HG03280 (cell line): ENCODE measurements around the gene LEP.
"Not testable (repeated sequence)": the region's sequence is repeated elsewhere in the genome, so short reads cannot be mapped to it uniquely, and the experiment has no call there.

Source experiments
- ATAC-seq: cut with Tn5 transposase; IDR thresholded peaks from one replicate; pipeline ENCODE4 v1.9.1; 2021; ENCODE audit warnings: mild to moderate bottlenecking, moderate library complexity; ENCODE audit not compliant: unreplicated experiment

LEP gene

DNA sequence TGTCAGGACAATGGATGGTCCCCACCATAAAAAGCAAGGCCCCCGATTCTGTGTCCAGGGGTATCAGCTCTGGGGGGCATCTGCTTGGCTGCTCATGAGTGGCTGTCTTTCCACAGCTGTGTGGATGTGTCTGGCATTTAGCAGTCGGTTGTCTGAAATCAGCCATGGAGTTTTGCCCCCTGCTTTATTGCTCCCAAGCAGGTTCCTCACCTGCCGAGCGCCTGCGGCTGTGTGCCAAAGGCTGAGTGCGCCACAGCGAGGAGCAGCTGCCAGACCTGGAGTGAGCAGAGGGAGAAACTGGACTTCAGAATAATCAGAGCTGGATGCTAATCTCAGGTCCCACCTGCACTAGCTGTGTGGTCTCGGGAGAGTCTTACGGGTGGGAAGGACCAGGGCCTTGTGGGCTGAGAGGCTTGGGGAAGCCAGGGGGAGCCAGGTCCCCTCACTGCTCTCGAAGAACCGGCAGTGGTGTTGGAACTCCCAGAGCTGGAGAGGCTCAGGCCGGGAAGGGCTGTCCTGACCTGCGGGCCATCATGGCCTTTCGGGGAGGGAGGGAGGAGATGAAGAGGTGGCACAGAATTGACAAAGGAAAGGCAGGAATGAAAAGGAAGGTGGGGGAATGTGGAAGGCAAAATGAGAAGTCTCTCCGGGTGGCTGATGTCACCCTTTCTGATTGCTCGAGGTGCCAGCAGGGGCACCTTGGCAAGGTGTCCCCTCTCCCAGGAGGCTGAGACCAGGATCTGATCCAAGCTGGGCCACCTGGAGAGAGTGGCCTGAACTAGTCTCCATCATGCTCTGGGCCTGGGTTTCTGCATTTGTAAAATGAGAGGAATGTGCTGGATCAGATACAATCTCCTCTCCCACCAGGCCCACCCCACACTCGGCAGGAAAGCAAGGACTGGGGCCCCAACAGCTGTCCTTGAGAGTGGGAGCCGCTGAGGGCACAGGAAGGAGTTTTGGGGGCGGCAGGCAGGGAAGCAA, 30.2 kb upstream of the LEP start:
- ATAC-seq: no peak

DNA sequence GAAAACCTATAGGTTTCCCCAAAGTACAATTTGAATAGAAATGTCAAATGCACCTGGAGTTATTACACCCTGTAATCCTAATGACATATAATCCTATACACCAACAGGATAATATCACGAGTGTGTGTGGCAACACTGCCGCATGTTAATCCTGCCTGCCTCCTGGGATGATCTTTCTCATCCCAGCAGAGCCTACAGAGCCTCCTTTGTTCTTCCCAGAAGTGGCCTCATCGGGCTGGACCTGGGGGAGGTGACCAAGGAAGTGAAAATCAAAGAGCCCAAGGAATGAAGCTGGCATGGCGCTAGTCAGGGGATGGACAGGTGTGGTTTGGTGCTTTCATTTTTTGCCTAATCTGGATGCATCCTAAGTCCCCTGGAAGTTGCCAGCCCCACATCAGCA, 29.5 kb upstream of the LEP start:
- ATAC-seq: no peak

DNA sequence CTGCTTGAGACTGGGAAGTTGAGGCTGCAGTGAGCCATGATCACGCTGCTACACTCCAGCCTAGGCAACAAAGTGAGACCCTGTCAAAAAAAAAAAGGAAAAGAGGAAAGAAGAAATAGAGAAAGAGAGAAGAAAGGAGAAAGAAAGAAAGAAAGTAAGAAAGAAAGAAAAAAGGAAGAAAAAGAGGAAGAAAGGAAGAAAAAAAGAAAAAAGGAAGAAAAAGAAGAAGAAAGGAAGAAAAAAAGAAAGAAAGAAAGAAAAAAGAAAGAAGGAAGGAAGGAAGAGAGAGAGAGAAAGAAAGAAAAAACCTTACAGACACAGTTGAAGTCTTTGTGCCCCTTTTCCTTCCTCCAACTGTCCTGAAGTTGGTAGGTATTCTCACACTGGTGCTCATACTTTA, 26.6 kb upstream of the LEP start:
- no peak for ATAC-seq

DNA sequence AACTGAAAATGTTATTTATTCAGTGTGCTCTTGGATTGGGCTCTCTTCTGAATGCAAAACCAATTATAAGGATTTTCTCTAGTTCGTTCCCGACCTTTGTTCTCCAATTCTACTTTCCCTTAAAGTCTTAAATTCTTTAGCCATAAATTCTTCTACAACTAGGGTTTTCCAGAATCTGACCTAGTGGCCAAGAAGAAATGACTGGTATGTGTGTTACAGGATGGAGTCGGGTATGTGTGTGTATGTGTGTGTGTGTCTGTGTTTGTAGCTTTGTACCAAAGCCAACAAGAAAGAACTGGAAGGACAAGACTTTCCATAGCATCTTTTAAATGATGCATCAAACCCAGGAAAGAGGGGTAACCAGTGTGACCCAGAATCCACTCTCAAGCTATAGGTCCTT, 25.8 kb upstream of the LEP start:
- ATAC-seq: no peak

DNA sequence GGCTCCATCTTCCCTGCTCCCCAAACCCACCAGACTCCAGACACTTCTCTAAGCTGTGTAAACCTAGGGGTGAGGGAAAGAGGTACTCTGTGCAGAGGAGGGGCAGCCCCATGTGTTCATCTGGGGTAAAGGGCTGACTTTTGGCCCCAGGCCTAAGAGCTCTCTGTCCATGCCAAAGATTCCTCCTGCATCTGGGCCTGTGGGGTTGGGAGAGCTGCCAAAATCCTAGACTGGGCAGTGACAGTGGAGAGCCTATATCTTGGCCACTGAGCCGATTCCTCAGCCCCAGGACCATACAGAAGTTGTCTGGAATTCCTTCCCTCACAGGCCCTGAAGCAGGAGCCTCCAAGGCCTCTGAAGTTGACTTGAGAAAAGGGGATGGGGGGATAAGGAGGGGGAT, 25.3 kb upstream of the LEP start:
- ATAC-seq: no peak

DNA sequence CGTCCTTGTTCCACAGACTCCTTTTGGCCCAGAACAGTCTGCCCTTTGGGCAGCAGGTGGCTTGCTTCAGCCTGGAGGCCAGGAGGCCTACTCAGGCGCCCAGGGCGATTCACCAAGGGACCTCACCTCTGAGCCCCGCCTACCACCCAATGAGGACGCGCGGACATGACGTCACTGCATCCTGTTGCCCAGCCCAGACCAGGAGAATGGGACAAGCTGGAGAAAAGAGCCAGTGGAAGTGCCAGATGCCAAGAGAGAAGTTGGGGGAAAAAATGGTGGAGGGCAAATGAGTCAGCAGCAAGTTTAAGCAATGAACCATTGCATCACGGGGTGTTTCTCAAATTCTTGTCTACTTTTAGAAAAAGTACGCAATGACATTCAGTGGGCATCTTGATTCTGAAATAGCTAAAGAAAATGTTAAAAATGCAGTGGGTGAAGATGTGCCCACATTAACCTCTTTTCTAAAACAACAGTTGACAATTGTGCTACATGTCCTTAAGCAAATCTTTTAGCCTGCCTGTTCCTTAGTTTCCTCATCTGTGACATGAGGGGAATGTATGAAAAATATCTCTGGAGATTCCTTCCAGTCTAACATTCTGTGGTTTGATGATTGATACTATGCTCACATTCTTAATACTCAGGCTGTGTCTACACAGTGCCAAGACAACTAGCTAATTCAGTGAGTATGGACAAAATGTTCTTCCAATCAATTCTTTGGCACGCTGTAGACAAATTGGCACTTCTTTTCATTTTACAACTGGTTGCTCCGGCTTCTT, 23.9 kb upstream of the LEP start:
- ATAC-seq: no peak

DNA sequence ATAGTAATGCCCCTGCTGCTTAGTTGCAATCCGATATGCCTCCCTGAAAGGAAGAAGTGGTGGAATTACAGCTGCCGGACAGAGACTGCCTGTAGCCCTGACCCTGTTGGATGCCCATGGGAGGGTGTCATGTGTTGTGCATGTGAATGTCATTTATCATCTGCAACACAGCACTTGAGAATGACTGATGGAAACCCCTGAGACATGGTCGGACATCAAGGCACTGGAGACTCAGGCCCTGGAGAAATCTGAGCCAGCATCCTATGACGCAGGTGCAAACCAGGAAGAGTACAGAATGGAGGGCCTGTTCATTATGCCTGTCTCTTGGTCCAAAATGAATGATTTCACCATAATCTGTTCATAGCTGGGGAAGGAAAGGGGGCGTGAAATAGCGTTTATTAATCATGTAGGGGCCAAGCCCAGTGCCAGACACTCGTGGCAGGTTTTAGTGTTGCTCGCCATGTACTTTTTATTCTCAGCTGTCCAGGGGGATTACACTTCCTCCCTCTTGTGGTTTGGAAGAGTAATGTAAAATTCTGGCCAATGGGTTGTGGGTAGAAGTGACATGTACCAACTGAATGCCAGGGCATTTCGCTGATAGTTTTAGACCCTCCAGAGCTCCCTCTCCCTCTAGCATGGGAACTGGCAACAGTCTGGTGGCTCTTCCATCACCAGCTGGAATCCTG, 23.0 kb upstream of the LEP start:
- ATAC-seq: no peak

DNA sequence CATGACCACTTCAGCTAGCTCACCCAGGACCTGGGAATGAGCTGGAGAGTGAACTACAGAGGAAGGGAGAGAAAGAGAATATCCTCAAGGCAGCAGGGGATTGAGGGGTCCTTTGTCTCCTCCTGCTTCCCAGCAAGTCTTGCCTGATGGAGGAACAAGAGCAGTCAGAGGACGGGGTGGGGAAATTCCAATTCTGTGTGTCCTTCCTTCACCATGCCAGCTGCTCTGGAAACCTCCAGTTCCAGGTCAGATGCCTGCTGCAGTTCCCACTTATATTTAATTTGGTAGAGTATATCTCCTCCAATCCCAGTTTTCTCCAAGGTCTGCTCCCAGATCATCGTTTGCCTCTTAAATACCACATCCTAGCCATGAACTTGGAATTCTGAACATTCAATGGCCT, 21.4 kb upstream of the LEP start:
- no peak for ATAC-seq

DNA sequence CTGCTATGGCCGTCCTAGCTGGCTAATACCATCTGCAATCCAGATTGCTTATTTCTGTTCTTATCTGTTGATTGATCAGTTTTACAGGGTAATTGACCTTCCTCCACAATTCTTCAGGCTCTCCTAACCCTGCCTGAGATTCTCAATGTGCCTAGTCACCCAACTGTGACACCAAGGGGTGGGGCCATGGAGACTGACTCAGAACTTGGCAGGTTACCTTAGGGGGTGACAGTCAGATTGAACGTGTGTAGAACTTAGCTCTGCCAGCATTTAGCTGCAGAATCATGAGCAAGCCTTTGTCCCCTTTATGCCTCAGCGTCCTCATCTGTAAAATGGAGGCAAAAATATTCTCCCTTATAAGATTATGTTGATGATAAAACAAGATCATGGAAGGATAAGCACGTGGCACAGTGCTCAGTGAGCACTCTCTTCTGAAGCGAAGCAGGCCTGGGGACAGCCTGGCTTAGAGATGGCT, 19.1 kb upstream of the LEP start:
- no peak for ATAC-seq

DNA sequence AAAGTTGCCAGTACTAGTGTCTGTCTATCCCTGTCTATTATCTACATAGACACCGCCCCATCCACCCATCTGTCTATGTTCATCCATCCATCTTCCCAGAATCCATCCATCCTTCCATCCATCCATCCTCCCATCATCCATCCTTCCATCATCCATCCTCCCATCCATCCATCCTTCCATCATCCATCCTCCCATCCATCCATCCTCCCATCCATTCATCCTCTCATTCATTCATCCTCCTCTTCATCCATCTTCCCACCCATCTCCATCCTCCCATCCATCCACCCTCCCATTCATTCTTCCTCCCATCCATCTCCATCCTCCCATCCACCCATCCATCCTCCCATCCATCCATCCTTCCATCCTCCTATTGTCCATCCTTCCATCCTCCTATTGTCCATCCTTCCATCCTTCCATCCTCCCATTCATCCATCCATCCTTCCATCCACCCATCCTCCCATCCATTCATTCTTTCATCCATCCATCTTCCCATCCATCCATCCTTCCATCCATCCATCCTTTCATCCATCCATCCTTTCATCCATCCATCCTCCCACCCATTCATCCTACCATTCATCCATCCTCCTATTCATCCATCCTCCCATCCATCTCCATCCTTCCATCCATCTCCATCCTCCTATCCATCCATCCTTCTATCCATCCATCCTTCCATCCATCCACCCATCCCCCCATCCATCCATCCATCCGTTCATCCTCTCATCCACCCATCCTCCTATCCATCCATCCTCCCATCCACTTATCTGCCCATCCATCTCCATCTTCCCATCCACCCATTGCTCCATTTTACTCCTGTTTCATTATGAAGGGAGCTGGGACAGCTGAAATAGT, 14.7 kb upstream of the LEP start:
- ATAC-seq: no peak

DNA sequence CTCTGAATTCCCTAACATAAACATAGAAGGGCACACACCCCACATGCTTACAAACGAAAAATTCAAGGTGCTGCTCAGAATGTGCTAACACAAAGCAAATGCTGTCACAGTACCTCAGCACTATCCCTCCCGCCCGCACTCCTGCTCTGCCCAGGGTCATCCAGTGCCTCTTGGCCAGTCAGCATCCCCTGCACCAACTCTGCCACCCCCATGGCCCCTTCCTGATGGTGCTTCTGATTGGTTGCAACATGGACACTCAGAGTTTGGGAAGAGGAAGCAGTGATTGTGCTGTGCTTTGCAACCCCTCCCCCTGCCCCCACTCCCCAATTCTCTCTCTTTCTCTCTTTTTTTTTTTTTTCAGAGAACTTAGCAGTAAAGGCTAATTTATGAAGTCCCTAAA, 13.8 kb upstream of the LEP start:
- ATAC-seq: no peak

DNA sequence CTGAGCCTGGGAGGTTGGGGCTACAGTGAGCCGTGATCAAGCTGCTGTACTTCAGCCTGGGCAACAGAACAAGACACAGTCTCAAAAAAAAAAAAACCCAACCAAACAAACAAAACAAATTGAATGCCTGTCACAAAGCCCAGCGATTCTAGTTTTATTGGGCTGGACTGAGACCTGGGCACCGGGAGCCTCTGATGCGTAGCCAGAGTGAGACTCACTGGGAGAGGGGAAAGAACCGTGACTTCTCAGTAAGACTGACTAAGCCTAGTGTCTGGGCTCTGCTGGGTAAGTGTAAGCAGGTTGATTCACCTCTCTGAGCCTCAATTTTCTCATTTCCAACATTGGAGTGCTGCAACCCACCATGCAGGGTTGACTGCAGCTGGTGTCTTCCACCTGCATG, 10.1 kb upstream of the LEP start:
- no peak for ATAC-seq

DNA sequence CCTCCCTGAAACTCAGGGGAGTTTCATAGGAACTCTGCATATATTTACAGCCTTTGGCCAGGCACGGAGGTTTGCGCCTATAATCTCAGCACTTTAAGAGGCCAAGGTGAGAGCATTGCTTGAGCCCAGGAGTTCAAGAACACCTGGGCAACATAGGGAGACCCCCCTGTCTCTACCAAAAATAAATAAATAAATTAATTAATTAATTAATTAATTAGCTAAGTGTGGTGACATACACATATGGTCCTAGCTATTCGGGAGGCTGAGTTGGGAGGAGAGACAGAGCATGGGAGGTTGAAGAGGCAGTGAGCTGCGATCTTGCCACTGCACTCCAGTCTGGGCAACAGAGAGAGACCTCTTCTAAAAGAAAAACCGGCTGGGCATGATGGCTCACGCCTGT, 9.4 kb upstream of the LEP start:
- ATAC-seq: no peak

DNA sequence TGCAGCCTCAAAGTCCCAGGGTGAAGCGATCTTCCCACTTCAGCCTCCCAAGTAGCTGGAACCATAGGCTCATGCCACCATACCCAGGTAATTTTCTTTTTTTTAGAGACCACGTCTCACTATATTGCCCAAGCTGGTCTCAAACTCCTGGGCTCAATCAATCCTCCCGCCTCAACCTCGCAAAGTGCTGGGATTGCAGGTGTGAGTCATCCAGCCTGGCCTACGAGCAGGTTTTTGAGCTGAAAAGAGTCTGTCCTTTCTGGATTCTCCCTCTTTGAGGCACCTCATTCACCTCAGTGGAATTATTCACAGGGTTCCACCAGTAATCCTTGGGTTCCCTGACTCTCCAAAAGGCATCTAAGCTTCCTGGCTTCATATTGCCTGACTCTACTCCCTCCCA, 7.6 kb upstream of the LEP start:
- ATAC-seq: no peak

DNA sequence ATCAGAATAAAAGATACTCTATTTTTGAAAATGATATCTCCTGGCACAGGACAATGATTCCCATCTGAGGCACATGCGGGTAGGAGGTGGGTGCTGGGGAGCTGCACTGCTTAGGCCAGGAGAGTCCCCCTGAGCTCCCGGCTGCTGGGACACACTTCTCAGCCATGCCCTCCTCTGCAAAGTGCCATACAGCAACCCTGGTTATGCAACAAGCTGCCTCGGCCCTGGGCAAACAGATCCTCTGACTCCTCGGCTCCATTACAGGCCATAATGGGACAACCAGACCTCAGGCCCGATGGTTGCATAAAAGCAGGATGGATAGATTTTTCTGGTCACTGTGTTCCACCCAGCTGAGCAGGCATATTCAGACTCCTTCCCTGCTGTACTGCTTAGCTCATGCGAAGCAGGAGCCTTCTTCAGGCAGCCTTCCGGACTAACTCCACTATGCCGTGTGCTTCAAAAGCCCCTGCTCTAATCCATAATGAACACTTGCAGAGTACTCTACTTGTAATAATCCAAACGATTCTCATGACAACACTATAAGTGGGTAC, 6.5 kb upstream of the LEP start:
- no peak for ATAC-seq

DNA sequence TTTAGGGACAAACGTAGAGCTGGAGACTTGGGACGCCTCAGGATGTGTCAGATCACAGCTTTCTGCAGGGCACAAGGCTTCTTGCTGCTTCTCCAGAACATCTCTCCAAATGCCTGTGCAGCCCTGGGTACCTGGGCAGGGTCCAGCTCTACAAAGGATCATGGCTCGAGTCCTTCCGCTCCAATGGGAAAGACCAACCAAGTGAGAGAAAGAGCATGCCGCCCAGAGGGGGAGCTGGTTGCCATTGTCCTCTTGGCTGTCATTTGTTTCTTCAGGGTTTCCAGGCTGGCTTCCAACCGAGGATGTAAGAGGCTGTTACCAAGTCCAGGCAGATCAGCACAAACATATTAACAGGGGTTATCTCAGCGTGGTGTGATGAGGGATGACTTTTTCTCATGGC, 5.6 kb upstream of the LEP start:
- ATAC-seq: no peak

DNA sequence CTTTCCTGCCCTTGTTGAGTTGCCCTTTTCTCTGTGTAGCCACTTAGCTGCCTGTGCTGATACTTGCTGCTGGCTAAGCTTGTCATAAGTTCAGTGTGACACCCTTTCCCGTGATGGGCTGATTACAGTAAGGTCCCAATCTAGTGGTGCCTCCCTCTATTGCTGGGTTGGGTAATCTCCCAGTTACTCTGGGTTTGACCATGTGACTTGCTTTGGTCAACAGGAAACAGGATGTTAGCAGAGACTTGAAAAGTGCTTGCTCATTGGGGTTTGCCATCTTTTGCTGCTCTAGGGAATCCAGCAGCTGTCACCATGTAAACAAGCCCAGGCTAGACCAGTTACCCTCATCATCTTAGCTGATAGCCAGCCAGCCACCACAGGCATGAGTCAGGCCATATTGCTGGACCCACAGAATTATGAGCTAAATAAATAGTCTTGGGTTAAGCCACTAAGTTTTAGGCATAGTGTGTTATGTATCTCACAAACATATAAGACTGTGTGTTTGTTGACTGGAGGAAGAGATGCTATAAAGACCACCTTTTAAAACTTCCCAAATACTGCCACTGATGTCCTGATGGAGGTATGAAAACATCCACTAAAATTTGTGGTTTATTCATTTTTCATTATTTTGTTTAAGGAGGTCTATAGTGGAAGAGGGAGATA, 4.0 kb upstream of the LEP start:
- no peak for ATAC-seq

DNA sequence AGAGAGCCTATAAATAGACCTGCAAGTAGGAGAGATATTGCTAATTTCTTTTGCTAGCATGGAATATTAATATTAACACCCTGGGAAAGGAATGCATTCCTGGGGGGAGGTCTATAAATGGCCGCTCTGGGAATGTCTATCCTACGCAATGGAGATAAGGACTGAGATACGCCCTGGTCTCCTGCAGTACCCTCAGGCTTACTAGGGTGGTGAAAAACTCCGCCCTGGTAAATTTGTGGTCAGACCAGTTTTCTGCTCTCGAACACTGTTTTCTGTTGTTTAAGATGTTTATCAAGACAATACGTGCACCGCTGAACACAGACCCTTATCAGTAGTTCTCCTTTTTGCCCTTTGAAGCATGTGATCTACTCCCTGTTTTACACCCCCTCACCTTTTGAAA, 1.9 kb upstream of the LEP start:
- not testable (repeated sequence) for ATAC-seq

DNA sequence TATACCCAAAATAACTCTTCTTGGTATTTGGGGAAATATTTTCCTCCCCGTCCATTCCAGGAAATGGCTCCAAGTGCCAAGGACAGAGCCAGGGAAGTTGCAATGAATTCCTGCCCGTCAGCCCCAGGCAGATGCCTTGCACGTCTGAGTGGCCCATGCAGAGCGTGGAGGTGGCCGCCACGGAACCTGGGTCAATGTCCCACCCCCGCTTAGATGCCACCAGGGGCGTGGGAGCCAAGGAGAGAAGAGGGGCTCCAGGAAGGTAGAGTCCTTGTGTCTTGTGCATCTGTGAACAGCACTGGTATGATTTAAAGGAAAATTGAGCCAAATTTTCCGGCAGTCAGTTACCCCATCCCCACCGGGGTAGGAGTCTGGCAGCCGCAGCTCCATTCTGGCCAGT, 1.6 kb downstream of the LEP start:
- no peak for ATAC-seq

DNA sequence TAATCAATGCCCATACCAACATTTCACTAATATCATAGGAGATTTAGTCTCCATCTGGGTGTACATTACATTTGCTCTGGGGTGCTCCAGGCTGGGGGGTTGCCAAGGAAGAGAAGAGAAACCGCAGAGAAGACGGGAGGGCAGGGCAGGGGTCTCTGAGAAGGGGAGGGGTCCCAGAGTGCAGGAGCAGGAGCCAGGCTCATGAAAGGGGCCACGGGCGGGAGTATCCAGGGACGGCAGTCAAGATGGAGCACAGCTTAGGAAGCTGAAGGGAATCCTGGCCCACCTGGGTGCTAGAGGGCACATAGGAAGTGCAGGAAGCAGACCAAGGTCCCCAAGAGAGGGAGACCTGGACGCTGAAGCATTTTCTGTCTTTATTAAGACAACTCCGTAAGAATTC, 2.2 kb downstream of the LEP start:
- no peak for ATAC-seq
